HCT116 (cell line): ENCODE data around the gene TAF8.

Experiments
- CEBPB ChIP-seq: IDR thresholded peaks from 2 replicates; pipeline ENCODE4 v1.6.1; 2012; ENCODE audit warnings: low read depth
- CTCF ChIP-seq, 3 experiments: fragments of 200-600 bp in 1 of 3; sonication (generic) in 1 of 3; IDR thresholded peaks in 2 of 3; conservative IDR thresholded peaks in 1 of 3; 2 replicates each; pipeline ENCODE4 v1.5.1; 2012 to 2017; ENCODE audit warnings: low read depth in 2 of 3, low read length in 2 of 3, antibody characterized with exemption in 1 of 3, borderline replicate concordance in 1 of 3, control low read depth in 1 of 3, mild to moderate bottlenecking in 1 of 3, mixed read lengths in 1 of 3, mixed run types in 1 of 3, moderate library complexity in 1 of 3; ENCODE audit not compliant: insufficient read depth in 1 of 3
- EZH2 ChIP-seq: fragments of 200-600 bp; sonication (generic); IDR thresholded peaks from 2 replicates; pipeline ENCODE4 v1.6.1; 2017; ENCODE audit warnings: antibody characterized with exemption, mixed run types
- MAX ChIP-seq: IDR thresholded peaks from 2 replicates; pipeline ENCODE4 v1.6.1; 2012
- POLR2A ChIP-seq: IDR thresholded peaks from 2 replicates; pipeline ENCODE4 v1.7.0; 2011; ENCODE audit warnings: borderline replicate concordance; ENCODE audit not compliant: insufficient read depth, insufficient read length; ENCODE audit errors: extremely low read depth

- TF ChIP-seq CEBPB, result no peak
- no peak for TF ChIP-seq POLR2A
- TF ChIP-seq CTCF (IDR thresholded peaks at IDR 0.05 in 2 of 3, conservative IDR thresholded peaks at IDR 0.05 in 1 of 3; ENCODE audit: borderline replicate concordance in 1 of 3, insufficient read depth in 1 of 3, low read depth in 2 of 3, low read length in 2 of 3), result no peak
- TF ChIP-seq EZH2, result no peak
- no peak for TF ChIP-seq MAX
These were observed 49.9 kb downstream of the TAF8 start for GRCh38 chr6:42100029-42100901.
